Duodenal mucosa (tissue), 2 donors: ENCODE measurements around the gene HNRNPR.

Experiments
- H3K27ac ChIP-seq: one replicate; pipeline ENCODE4 v1.7.0; 2013; ENCODE audit warnings: low read depth, low read length
- H3K27me3 ChIP-seq, 2 donors: one replicate each; pipeline ENCODE4 v1.7.0; 2013; ENCODE audit warnings: low read length in 2 of 2, control low read depth in 1 of 2; ENCODE audit not compliant: insufficient read depth in 2 of 2, control insufficient read depth in 1 of 2
- H3K36me3 ChIP-seq, 2 donors: one replicate each; pipeline ENCODE4 v1.7.0; 2013; ENCODE audit warnings: low read length in 2 of 2, control low read depth in 1 of 2; ENCODE audit not compliant: insufficient read depth in 2 of 2, control insufficient read depth in 1 of 2
- H3K4me1 ChIP-seq, 2 donors: one replicate each; pipeline ENCODE4 v1.7.0; 2013; ENCODE audit warnings: low read length in 2 of 2, control low read depth in 1 of 2; ENCODE audit not compliant: insufficient read depth in 2 of 2, control insufficient read depth in 1 of 2
- H3K4me3 ChIP-seq, 2 donors: one replicate each; pipeline ENCODE4 v1.7.0; 2013; ENCODE audit warnings: low read length in 2 of 2, low read depth in 1 of 2
- H3K9ac ChIP-seq, 2 donors: one replicate each; pipeline ENCODE4 v1.7.0; 2013; ENCODE audit warnings: low read length in 2 of 2, low read depth in 1 of 2
- H3K9me3 ChIP-seq, 2 donors: one replicate each; pipeline ENCODE4 v1.7.0; 2013; ENCODE audit warnings: low read length in 2 of 2, control low read depth in 1 of 2; ENCODE audit not compliant: control insufficient read depth in 1 of 2

The HNRNPR gene

GRCh38 chr1:23344111-23344986 lies at the start of gene HNRNPR:
HNRNPR (minus strand) TSS chr1:23344284; CDS start chr1:23341008, 3,276 bp downstream.
- Histone ChIP-seq H3K4me3 (peak within 1 kb of the TSS; percentile 91 to 96), H3K36me3 (peaks cover 0 to 2% of the 10 kb centered on the region in 2 donors), H3K9ac (peak within 1 kb of the TSS; percentile 84 to 88), H3K27me3 (no peaks in the 10 kb centered on the region), H3K4me1 (peaks cover 32 to 40% of the 10 kb centered on the region in 2 donors), H3K9me3 (no peaks in the 10 kb centered on the region), H3K27ac (peak within 1 kb of the TSS; percentile 92)

GRCh38 chr1:23393706-23394105 lies 49.6 kb upstream of the HNRNPR start:
- Histone ChIP-seq H3K27me3 (no peaks in the 10 kb centered on the region), H3K4me1 (peaks cover 0 to 6% of the 10 kb centered on the region in 2 donors), H3K36me3 (peaks cover 0 to 31% of the 10 kb centered on the region in 2 donors), H3K9ac (no peak overlapping the region), H3K4me3 (no peak overlapping the region), H3K27ac (no peak overlapping the region), H3K9me3 (no peaks in the 10 kb centered on the region)

- Histone ChIP-seq H3K4me1 (peaks cover 0 to 6% of the 10 kb centered on the region in 2 donors), H3K27ac (no peak overlapping the region), H3K9ac (no peak overlapping the region), H3K36me3 (peaks cover 0 to 24% of the 10 kb centered on the region in 2 donors), H3K4me3 (no peak overlapping the region), H3K9me3 (no peaks in the 10 kb centered on the region), H3K27me3 (no peaks in the 10 kb centered on the region)
Observed at GRCh38 chr1:23392125-23392855, 48.2 kb upstream of the HNRNPR start.

GRCh38 chr1:23389837-23390321 lies 45.8 kb upstream of the HNRNPR start:
- Histone ChIP-seq H3K27ac (no peak overlapping the region), H3K9ac (no peak overlapping the region), H3K9me3 (no peaks in the 10 kb centered on the region), H3K4me3 (no peak overlapping the region), H3K4me1 (peaks cover 6 to 10% of the 10 kb centered on the region in 2 donors), H3K27me3 (no peaks in the 10 kb centered on the region), H3K36me3 (peaks cover 0 to 12% of the 10 kb centered on the region in 2 donors)

- Histone ChIP-seq H3K4me3 (no peak overlapping the region), H3K27me3 (no peaks in the 10 kb centered on the region), H3K9ac (no peak overlapping the region), H3K27ac (no peak overlapping the region), H3K9me3 (no peaks in the 10 kb centered on the region), H3K4me1 (peaks cover 10 to 17% of the 10 kb centered on the region in 2 donors), H3K36me3 (peaks cover 0 to 14% of the 10 kb centered on the region in 2 donors)
Observed at GRCh38 chr1:23387494-23387893, 43.4 kb upstream of the HNRNPR start.

- Histone ChIP-seq H3K9me3 (no peaks in the 10 kb centered on the region), H3K36me3 (peaks cover 0 to 14% of the 10 kb centered on the region in 2 donors), H3K9ac (no peak overlapping the region), H3K4me3 (no peak overlapping the region), H3K27me3 (no peaks in the 10 kb centered on the region), H3K27ac (no peak overlapping the region), H3K4me1 (peaks cover 17 to 18% of the 10 kb centered on the region in 2 donors)
Observed at GRCh38 chr1:23385119-23385621, 41.1 kb upstream of the HNRNPR start.

GRCh38 chr1:23384312-23385058 lies 40.4 kb upstream of the HNRNPR start:
- peaks cover 17 to 18% of the 10 kb centered on the region in 2 donors for H3K4me1 ChIP-seq
- H3K36me3 ChIP-seq = peaks cover 0 to 14% of the 10 kb centered on the region in 2 donors
- no peak overlapping the region for H3K4me3 ChIP-seq
- H3K27me3 ChIP-seq = no peaks in the 10 kb centered on the region
- H3K27ac ChIP-seq = no peak overlapping the region
- no peaks in the 10 kb centered on the region for H3K9me3 ChIP-seq
- no peak overlapping the region for H3K9ac ChIP-seq

- Histone ChIP-seq H3K27ac (no peak overlapping the region), H3K9ac (no peak overlapping the region), H3K27me3 (no peaks in the 10 kb centered on the region), H3K4me3 (no peak overlapping the region), H3K36me3 (peaks cover 0 to 14% of the 10 kb centered on the region in 2 donors), H3K9me3 (no peaks in the 10 kb centered on the region), H3K4me1 (peaks cover 17 to 18% of the 10 kb centered on the region in 2 donors)
Observed at GRCh38 chr1:23383577-23384311, 39.7 kb upstream of the HNRNPR start.

GRCh38 chr1:23381233-23381885 lies 37.3 kb upstream of the HNRNPR start:
- H3K4me3 ChIP-seq = no peak overlapping the region
- H3K9me3 ChIP-seq = no peaks in the 10 kb centered on the region
- no peak overlapping the region for H3K9ac ChIP-seq
- no peak overlapping the region for H3K27ac ChIP-seq
- H3K27me3 ChIP-seq = no peaks in the 10 kb centered on the region
- peaks cover 0 to 10% of the 10 kb centered on the region in 2 donors for H3K36me3 ChIP-seq
- H3K4me1 ChIP-seq = peaks cover 23% of the 10 kb centered on the region in 2 donors
